HCT116 (cell line): Measurements from ENCODE around the gene PDE6A. TPM values are rescaled to one million over a fixed set of nuclear protein-coding genes. Genes with fewer than 3 reads are reported as not detected.

Source experiments
- ATAC-seq: fragments of 200-7000 bp; cut with Tn5 transposase; 2 replicates; pipeline ENCODE4 v1.9.1; 2020; ENCODE audit warnings: mild to moderate bottlenecking, moderate library complexity
- BruUV-seq: library from RNA; stranded (reverse); fragments of 400-500 nt; replicated peaks from 2 replicates; lab custom pipeline; 2021; lab: Mats Ljungman, UMichigan
- CTCF ChIA-PET: fragments of 300-600 bp; sonication (Branson Sonifier 250); formaldehyde crosslinking; loops from one replicate; lab custom pipeline; 2021; ENCODE audit warnings: antibody characterized with exemption; lab: Charles Lee
- POLR2A ChIA-PET: fragments of 300-600, 350-600 bp; sonication (Branson Sonifier 250); formaldehyde crosslinking; loops from one replicate; lab custom pipeline; 2021; ENCODE audit warnings: antibody characterized with exemption; lab: Charles Lee
- RAD21 ChIA-PET, 2 experiments: fragments of 300-600 bp; sonication (Branson Sonifier 250); formaldehyde crosslinking; loops; one replicate each; lab custom pipeline; 2023; ENCODE audit warnings: low total read pairs in 2 of 2; ENCODE audit not compliant: uncharacterized antibody in 2 of 2, unreplicated experiment in 2 of 2, low non-redundant PET in 1 of 2; lab: Charles Lee
- DNase-seq: peaks from one replicate; pipeline ENCODE4 v3.0.0-alpha.2; 2010; ENCODE audit warnings: low read depth, low spot score
- H2AFZ ChIP-seq: fragments of 200-600 bp; shearing (Covaris generic), sonication (generic); 2 replicates; pipeline ENCODE4 v1.6.1; 2017; ENCODE audit warnings: low read depth, mixed run types, mixed read lengths, antibody characterized with exemption, low read length; ENCODE audit not compliant: poor library complexity, severe bottlenecking
- H3K27ac ChIP-seq: 2 replicates; pipeline ENCODE4 v1.5.1; 2012; ENCODE audit warnings: low read depth, low read length
- H3K27me3 ChIP-seq: fragments of 200-600 bp; sonication (generic); 2 replicates; pipeline ENCODE4 v1.6.1; 2016; ENCODE audit warnings: mixed run types, low read length, mixed read lengths; ENCODE audit not compliant: insufficient read depth
- H3K36me3 ChIP-seq, 2 experiments: fragments of 200-500 bp in 1 of 2; fragments of 200-600 bp in 1 of 2; sonication (Bioruptor generic) in 1 of 2; sonication (generic) in 1 of 2; 2 replicates each; pipeline versions ENCODE4 v1.5.1 to v1.6.1; 2014 to 2016; ENCODE audit warnings: low read length in 2 of 2, inconsistent platforms in 1 of 2, mixed read lengths in 1 of 2, mixed run types in 1 of 2; ENCODE audit not compliant: insufficient read depth in 2 of 2, control insufficient read depth in 1 of 2
- H3K4me1 ChIP-seq, 2 experiments: fragments of 200-600 bp in 1 of 2; sonication (generic) in 1 of 2; 2 replicates each; pipeline versions ENCODE4 v1.5.1 to v1.6.1; 2012 to 2017; ENCODE audit warnings: low read length in 2 of 2, inconsistent platforms in 1 of 2, mild to moderate bottlenecking in 1 of 2, mixed read lengths in 1 of 2, mixed run types in 1 of 2, moderate library complexity in 1 of 2; ENCODE audit not compliant: insufficient read depth in 2 of 2, control insufficient read depth in 1 of 2
- H3K4me2 ChIP-seq: fragments of 200-600 bp; sonication (generic); 2 replicates; pipeline ENCODE4 v1.6.1; 2017; ENCODE audit warnings: mixed run types, low read length, mixed read lengths
- H3K4me3 ChIP-seq, 2 experiments: fragments of 200-600 bp in 1 of 2; sonication (generic) in 1 of 2; replicated peaks in 1 of 2; 2 replicates each; pipeline ENCODE4 v1.5.1; 2011 to 2016; ENCODE audit warnings: low read length in 2 of 2, control low read depth in 1 of 2, low read depth in 1 of 2, mild to moderate bottlenecking in 1 of 2, mixed read lengths in 1 of 2, mixed run types in 1 of 2
- H3K79me2 ChIP-seq: fragments of 200-600 bp; sonication (generic); 2 replicates; pipeline ENCODE4 v1.6.1; 2017; ENCODE audit warnings: mild to moderate bottlenecking, mixed run types, low read length, moderate library complexity, mixed read lengths; ENCODE audit not compliant: insufficient read depth
- H3K9ac ChIP-seq: fragments of 200-600 bp; sonication (generic); 2 replicates; pipeline ENCODE4 v1.6.1; 2016; ENCODE audit warnings: low read length, mixed read lengths
- H3K9me2 ChIP-seq: fragments of 200-600 bp; sonication (generic), shearing (Covaris generic); 2 replicates; pipeline ENCODE4 v1.6.1; 2017; ENCODE audit warnings: mixed run types, mild to moderate bottlenecking, moderate library complexity; ENCODE audit not compliant: insufficient read depth
- H3K9me3 ChIP-seq, 2 experiments: fragments of 200-500 bp in 1 of 2; fragments of 200-600 bp in 1 of 2; sonication (Bioruptor generic) in 1 of 2; sonication (generic) in 1 of 2; 2 replicates each; pipeline ENCODE4 v1.6.1; 2014 to 2017; ENCODE audit warnings: low read length in 2 of 2, mixed read lengths in 2 of 2, inconsistent platforms in 1 of 2, low read depth in 1 of 2, mild to moderate bottlenecking in 1 of 2, mixed run types in 1 of 2, moderate library complexity in 1 of 2; ENCODE audit not compliant: control insufficient read depth in 1 of 2, insufficient read depth in 1 of 2
- H4K20me1 ChIP-seq: fragments of 200-600 bp; sonication (generic), shearing (Covaris generic); 2 replicates; pipeline ENCODE4 v1.6.1; 2017; ENCODE audit warnings: mixed run types, mild to moderate bottlenecking, moderate library complexity; ENCODE audit not compliant: insufficient read depth
- CEBPB ChIP-seq: IDR thresholded peaks from 2 replicates; pipeline ENCODE4 v1.6.1; 2012; ENCODE audit warnings: low read depth
- ELF1 ChIP-seq: IDR thresholded peaks from 2 replicates; pipeline ENCODE4 v1.6.1; 2012; ENCODE audit warnings: low read depth, borderline replicate concordance
- EZH2 ChIP-seq: fragments of 200-600 bp; sonication (generic); IDR thresholded peaks from 2 replicates; pipeline ENCODE4 v1.6.1; 2017; ENCODE audit warnings: antibody characterized with exemption, mixed run types
- FOSL1 ChIP-seq: IDR thresholded peaks from 2 replicates; pipeline ENCODE4 v1.6.1; 2012; ENCODE audit warnings: low read depth
- POLR2AphosphoS5 ChIP-seq: IDR thresholded peaks from 2 replicates; pipeline ENCODE4 v1.6.1; 2011; ENCODE audit warnings: mild to moderate bottlenecking, low read depth, low read length, moderate library complexity
- SP1 ChIP-seq: IDR thresholded peaks from 2 replicates; pipeline ENCODE4 v1.6.1; 2012; ENCODE audit warnings: low read depth
- SRF ChIP-seq: IDR thresholded peaks from 2 replicates; pipeline ENCODE4 v1.6.1; 2012; ENCODE audit warnings: low read depth
- TCF7L2 ChIP-seq: IDR thresholded peaks from 2 replicates; pipeline ENCODE4 v1.7.0; 2011; ENCODE audit warnings: borderline replicate concordance, inconsistent platforms; ENCODE audit not compliant: insufficient read depth, insufficient read length; ENCODE audit errors: extremely low read depth
- YY1 ChIP-seq: IDR thresholded peaks from 2 replicates; pipeline ENCODE4 v1.6.1; 2011; ENCODE audit warnings: low read length, low read depth, moderate library complexity, mild to moderate bottlenecking; ENCODE audit not compliant: insufficient replicate concordance; ENCODE audit errors: extremely low read depth
- ZFX ChIP-seq: fragments of 450-650 bp; IDR thresholded peaks from 2 replicates; pipeline ENCODE4 v1.6.1; 2017
- ZNF274 ChIP-seq: fragments of 200-500 bp; sonication (Bioruptor generic); IDR thresholded peaks from 2 replicates; pipeline ENCODE4 v1.6.1; 2014; ENCODE audit warnings: mild to moderate bottlenecking, low read depth, low read length, inconsistent platforms
- intact Hi-C: fragments of 100-400 bp; cut with micrococcal nuclease; formaldehyde crosslinking; loops from 2 replicates; pipeline ENCODE4 v1.10.0; 2022
- total RNA-seq: library from RNA; stranded (reverse); gene quantifications from one replicate; pipeline ENCODE4 v1.2.1, GENCODE V29; 2021; ENCODE audit not compliant: unreplicated experiment
- TF ChIP-seq, protein P1 (sequence below): IDR thresholded peaks from 2 replicates; pipeline ENCODE4 v1.6.1; 2012; ENCODE audit warnings: low read depth
- TF ChIP-seq, protein P2 (sequence below): IDR thresholded peaks from 2 replicates; pipeline ENCODE4 v1.6.1; 2012
- TF ChIP-seq, protein P3 (sequence below): IDR thresholded peaks from 2 replicates; pipeline ENCODE4 v1.6.1; 2011; ENCODE audit warnings: mild to moderate bottlenecking, low read length, moderate library complexity; ENCODE audit not compliant: insufficient replicate concordance; ENCODE audit errors: extremely low read depth
- TF ChIP-seq, protein P4 (sequence below): IDR thresholded peaks from 2 replicates; pipeline ENCODE4 v1.6.1; 2012

Gene PDE6A
- total RNA-seq, 1 experiment from 2014 or later, result not detected

DNA sequence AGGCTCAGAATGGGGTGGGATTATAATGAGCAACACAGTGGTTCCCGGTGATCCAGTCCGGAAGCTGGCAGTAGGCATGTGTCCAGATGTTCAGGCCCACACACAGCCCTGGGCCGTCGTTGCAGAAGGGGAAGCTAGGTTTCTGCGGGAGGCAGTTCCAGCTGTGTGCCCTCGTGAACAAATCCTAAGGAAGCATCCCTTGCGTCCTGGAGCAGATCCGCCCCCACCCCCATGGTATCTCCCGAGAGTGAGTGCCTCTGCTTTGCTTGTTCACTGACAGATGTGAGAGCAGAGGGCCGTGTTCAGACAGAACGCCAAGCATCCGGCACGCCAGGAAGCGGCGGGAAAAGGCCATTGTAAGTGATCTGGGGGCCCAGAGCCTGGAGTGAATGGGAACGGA, 104.8 kb downstream of the PDE6A start (continued):
- TF ChIP-seq, protein P1, sequence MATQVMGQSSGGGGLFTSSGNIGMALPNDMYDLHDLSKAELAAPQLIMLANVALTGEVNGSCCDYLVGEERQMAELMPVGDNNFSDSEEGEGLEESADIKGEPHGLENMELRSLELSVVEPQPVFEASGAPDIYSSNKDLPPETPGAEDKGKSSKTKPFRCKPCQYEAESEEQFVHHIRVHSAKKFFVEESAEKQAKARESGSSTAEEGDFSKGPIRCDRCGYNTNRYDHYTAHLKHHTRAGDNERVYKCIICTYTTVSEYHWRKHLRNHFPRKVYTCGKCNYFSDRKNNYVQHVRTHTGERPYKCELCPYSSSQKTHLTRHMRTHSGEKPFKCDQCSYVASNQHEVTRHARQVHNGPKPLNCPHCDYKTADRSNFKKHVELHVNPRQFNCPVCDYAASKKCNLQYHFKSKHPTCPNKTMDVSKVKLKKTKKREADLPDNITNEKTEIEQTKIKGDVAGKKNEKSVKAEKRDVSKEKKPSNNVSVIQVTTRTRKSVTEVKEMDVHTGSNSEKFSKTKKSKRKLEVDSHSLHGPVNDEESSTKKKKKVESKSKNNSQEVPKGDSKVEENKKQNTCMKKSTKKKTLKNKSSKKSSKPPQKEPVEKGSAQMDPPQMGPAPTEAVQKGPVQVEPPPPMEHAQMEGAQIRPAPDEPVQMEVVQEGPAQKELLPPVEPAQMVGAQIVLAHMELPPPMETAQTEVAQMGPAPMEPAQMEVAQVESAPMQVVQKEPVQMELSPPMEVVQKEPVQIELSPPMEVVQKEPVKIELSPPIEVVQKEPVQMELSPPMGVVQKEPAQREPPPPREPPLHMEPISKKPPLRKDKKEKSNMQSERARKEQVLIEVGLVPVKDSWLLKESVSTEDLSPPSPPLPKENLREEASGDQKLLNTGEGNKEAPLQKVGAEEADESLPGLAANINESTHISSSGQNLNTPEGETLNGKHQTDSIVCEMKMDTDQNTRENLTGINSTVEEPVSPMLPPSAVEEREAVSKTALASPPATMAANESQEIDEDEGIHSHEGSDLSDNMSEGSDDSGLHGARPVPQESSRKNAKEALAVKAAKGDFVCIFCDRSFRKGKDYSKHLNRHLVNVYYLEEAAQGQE, result no peak
- TF ChIP-seq, protein P2, sequence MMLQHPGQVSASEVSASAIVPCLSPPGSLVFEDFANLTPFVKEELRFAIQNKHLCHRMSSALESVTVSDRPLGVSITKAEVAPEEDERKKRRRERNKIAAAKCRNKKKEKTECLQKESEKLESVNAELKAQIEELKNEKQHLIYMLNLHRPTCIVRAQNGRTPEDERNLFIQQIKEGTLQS, result no peak
- TF ChIP-seq FOSL1 (no peak), ZFX (no peak), SRF (no peak)

DNA sequence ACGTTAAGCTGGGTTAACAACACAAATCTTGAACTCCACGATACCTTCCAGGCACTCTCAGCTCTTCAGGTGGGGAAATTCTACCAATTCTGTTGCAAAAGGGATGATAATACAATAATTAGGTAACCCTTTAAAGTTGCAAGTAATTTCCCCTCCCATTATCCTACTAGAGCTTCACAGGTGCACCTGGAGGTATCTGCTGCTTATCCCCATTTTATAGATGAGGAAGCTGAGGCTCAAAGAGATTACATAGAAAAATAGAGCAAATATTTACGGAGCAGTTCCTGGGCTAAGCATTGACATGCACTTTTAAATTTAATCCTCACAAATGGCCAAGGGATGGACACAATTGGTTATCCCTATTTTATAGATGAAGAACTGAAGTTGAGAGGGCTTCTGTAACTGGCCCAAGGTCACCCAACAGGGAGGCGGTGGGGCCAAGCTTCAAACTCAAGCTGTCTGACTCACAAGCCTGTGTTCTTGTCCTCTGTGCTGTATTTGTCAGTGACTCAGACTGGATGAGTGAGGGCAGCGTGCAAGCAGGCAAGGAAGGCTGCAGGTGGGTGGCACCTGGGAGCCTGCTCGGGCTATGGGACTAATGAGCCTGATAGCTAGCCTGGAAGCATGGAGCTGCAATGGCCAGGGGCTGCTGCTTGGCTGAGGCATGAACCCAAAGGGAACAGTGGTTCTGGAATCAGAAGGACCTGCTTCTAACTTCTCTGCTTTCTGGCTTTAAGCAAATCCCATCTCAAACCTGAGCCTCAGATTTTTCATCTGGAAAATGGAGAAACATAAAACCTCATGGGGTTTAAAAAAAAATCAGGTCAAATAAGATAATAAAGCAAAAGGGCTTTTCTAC, 105.5 kb downstream of the PDE6A start:
- RAD21 ChIA-PET, result interaction anchor here (1.4 to 2.3 kb wide), 3 partner anchors 123 to 152 kb away, joined by 5 to 11 read pairs (median 6); no protein-coding TSS in a partner anchor
- Histone ChIP-seq H3K36me3 (no peaks in the 10 kb centered on the region), H3K9me2 (no peaks in the 10 kb centered on the region), H3K4me3 (no peak overlapping the region), H2AFZ (no peak overlapping the region), H3K27me3 (no peaks in the 10 kb centered on the region), H3K4me1 (peaks cover 0 to 11% of the 10 kb centered on the region in 2 experiments; a peak in 2 of 4 replicates), H4K20me1 (no peaks in the 10 kb centered on the region), H3K9ac (no peak overlapping the region), H3K27ac (no peak overlapping the region), H3K9me3 (no peaks in the 10 kb centered on the region), H3K79me2 (no peaks in the 10 kb centered on the region), H3K4me2 (no peak overlapping the region)
- DNase-seq, result peak; percentile 22
- CTCF ChIA-PET, result interaction anchor here (1.0 to 3.0 kb wide), 14 partner anchors 9 to 283 kb away, joined by 3 to 58 read pairs (median 5); partner anchors contain the start of genes HMGXB3, SLC26A2 and TIGD6
- peak; percentile 43 for ATAC-seq
- POLR2A ChIA-PET, result no interaction called here
- intact Hi-C loops, result no loop called here
- BruUV-seq, result no TSS peak
- TF ChIP-seq, protein P3, sequence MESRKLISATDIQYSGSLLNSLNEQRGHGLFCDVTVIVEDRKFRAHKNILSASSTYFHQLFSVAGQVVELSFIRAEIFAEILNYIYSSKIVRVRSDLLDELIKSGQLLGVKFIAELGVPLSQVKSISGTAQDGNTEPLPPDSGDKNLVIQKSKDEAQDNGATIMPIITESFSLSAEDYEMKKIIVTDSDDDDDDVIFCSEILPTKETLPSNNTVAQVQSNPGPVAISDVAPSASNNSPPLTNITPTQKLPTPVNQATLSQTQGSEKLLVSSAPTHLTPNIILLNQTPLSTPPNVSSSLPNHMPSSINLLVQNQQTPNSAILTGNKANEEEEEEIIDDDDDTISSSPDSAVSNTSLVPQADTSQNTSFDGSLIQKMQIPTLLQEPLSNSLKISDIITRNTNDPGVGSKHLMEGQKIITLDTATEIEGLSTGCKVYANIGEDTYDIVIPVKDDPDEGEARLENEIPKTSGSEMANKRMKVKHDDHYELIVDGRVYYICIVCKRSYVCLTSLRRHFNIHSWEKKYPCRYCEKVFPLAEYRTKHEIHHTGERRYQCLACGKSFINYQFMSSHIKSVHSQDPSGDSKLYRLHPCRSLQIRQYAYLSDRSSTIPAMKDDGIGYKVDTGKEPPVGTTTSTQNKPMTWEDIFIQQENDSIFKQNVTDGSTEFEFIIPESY, result no peak
- TF ChIP-seq TCF7L2, result no peak
- no peak for TF ChIP-seq CEBPB
- TF ChIP-seq POLR2AphosphoS5, result no peak
- no peak for TF ChIP-seq YY1
- TF ChIP-seq EZH2, result no peak
- TF ChIP-seq, protein P4, sequence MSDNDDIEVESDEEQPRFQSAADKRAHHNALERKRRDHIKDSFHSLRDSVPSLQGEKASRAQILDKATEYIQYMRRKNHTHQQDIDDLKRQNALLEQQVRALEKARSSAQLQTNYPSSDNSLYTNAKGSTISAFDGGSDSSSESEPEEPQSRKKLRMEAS, result no peak; the same call in 1 of the 2 replicates
- no peak for TF ChIP-seq ELF1
- TF ChIP-seq ZFX, result no peak
- peak; percentile 22; the same call in 1 of the 2 replicates for TF ChIP-seq SP1
- no peak for TF ChIP-seq ZNF274
- TF ChIP-seq, protein P2, result no peak
- no peak for TF ChIP-seq SRF
